OCI-LY3 (cell line): Measurements from ENCODE around the gene SNTB2.

Experiments
- CTCF ChIP-seq: fragments of 200-600, 300-600 bp; sonication (generic); IDR thresholded peaks from 2 replicates; pipeline ENCODE4 v1.5.1; 2014; ENCODE audit warnings: antibody characterized with exemption, low read length, low read depth
- EZH2phosphoT487 ChIP-seq: fragments of 200-600 bp; shearing (Covaris generic); IDR thresholded peaks from 2 replicates; pipeline ENCODE4 v1.6.1; 2018; ENCODE audit warnings: antibody characterized with exemption, mixed run types, low read depth

- TF ChIP-seq EZH2phosphoT487 (no peak), CTCF (no peak)
These were observed 136.5 kb downstream of the SNTB2 start for GRCh38 chr16:69323415-69323814.
